Mucosa of gallbladder (tissue), 1 donor: Measurements from ENCODE around the gene BTBD9. TPM values are rescaled to one million over a fixed set of nuclear protein-coding genes. Genes with fewer than 3 reads are reported as not detected.

Source experiments
- DNase-seq: peaks from one replicate; pipeline ENCODE4 v3.0.0-alpha.2; 2020; ENCODE audit warnings: low spot score
- total RNA-seq: library from RNA; stranded (reverse); gene quantifications from one replicate; pipeline ENCODE4 v1.2.1, GENCODE V29; 2021
- donor health status: DM: no; HTN: no; CAD: no.

The BTBD9 gene
- total RNA-seq, 1 donor from 2014 or later, result 32.5 TPM

DNA sequence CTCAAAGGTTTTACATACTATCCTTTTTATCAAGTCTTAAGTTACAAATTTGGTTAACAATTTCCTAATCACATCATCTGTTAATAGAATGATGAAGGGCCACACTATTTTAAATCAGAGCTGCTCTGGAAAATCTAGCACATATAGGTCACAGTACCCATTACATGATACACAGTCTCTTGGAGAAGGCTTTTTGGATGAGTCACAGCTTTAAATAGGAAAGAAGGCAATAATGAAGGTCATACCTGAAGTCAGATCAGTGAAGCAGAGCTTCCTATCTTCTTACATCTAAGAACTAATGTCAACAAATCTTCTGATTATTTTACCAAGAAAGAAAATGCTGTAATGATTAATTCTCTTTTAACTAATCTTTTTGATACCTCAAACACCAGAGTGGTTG lies 248.5 kb downstream of the BTBD9 start:
- DNase-seq, result no peak

DNA sequence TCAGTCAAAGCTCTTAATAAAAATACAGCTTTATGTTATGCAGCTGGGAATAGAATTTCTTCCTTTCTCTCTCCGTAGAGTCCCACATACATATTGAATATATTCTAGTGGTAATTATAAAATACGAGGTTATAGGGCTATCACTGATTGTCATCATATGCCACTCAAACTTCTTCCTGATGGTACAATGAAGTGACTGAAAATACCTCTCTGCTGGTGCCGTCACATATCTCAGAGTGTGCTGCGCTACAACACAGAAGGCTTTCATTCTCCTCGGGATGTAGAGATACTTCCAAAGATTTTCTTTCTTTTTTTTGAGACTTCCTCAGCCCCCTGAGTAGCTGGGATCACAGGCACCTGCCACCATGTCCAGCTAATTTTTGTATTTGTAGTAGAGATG lies 249.9 kb downstream of the BTBD9 start:
- DNase-seq, result no peak

DNA sequence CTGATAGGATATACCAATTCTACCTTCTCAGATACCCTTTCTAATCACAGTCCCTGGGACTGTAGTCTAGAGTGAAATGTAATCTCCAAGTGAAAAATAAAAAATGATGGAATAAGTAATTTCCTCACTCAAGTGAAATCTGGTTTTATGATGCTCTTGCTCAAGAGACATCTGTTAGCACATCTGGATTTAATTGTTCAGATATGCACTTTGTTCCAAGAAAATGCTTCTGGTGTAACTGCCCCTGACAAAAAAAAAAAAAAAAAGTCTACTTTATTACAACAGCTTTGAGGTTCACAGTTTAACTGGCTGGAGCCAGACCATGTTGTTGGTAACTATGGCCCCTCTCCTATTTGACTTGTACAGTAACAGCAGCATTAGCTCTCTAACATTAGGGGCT lies 251.8 kb downstream of the BTBD9 start:
- no peak for DNase-seq

DNA sequence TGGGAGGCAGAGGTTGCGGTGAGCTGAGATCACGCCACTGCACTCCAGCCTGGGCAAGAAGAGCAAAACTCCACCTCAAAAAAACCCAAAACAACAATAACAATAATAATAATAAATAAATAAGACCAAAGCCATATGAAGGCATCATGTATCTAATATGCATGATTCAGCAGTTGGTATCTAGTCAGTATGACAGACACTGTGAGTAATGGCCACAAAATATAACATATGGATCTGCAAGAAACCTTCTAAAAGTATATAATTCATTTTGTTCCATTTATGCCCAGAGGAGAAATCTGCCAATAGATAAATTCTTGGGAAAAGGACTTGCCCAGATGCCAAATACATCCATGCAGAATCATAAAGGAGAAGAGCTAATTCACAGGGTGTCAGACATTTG lies 252.3 kb downstream of the BTBD9 start:
- DNase-seq, result no peak

DNA sequence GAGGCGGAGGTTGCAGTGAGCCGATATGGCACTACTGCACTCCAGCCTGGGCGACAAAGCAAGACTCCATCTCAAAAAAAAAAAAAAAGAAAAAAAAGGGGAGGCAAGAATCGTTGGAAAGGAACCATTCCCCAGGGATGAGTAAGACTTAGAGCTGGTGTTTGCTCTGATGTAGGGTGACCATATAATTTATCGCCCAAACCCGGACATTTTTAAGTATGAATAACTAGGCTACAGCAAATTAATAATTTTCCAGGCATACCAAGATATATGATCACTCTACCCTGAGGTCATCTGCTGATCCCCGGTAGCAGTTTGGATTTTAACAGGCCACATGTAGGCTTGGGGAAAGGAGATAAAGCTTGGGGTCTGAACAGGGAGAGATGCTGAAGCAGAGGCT lies 260.9 kb downstream of the BTBD9 start:
- no peak for DNase-seq

DNA sequence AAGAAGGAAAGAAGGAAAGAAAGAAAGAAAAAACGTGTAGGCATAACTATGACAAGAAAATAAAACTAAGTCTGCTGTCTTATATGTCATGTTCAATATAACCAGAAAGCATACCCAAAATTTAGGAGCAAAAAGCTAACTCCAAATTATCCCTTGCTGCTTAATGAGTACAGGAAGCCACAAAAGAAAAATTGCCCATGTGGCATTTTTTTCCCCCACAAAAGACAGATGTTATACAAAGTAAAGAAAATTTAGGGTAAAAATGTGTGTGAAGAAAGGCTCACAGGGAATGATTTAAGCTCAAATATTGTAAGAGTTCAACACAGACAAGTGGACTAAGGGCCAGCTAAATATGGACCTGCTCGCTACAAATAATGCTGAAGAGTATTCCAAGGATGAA lies 263.8 kb downstream of the BTBD9 start:
- no peak for DNase-seq

DNA sequence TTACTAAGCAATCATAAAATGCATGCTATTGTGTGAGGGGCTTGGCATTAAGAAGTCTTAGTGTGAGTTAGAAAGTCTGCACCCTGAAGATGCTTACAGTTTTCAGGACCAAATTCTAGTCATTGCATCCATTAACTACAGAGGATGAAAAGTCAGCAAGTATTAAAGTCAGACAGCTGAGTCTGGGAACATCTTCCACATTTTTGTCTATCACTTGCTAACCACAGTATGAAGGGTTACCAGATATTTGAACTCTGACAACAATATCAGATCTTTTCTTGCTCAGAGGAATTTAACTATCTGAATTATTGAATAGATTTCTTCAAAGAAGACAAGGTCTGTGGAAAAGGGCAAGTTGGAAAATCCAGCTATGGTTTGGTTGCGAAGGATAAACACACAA lies 264.4 kb downstream of the BTBD9 start:
- DNase-seq, result no peak

DNA sequence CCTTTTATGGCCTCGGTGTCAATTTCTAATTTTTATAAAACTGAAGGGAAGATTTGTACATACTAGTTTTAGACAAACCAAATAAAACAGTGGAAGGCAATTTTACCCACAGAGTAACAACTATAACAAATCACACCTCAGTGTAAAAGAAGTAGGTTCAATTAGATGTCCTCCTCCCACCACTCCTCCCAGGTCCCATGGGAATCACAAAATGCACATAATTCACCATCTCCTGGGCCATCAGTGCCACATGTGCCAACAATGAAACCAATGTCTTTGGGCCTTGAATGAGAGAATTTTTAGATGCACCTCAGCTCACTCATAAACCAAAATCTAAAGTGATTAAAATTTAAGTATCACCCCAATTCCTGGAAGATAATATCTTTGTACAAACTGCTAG lies 267.8 kb downstream of the BTBD9 start:
- DNase-seq, result no peak

DNA sequence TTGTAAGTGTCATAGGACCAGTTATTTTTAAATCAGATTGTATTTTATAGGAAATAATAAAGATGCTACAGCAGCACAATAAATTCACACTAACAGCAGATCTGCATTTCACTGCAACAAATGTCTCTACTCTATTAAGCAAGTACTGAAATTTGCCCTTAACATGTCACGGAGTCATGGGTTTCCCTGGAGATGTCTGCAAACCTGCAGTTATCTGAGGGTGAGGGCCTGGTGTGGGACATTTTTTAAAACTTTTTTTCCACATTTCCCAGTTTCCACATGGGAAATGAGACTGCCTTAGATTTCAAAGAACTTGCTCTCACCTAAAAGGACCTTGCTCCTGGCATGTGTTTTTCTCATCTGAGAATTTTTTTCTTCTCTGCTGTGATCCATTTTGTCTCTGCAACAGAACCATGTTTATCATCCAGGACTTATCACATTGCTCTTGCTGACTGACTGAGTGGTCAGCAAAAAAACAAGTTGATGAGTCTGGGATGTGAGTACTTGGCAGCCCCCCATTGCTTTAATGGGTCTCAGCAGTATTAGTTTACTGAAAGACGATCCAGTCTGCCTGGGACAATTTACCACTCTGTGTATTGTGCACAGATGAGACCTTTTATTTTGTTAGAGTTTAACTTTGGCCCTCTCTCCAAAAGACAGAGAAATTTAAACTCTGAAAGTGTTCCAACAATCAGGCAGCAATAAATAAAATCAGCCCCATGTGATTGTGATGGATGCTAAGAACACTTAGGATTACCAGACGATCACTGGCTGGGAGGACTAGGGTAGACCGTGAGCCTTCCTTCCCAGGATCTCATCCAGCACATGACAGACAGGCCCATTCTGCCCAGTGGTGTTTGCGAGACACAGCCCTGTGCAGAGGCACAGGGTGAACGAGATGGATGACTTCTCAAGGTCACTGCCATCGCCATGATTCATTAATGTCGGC lies 268.8 kb downstream of the BTBD9 start:
- DNase-seq, result no peak

DNA sequence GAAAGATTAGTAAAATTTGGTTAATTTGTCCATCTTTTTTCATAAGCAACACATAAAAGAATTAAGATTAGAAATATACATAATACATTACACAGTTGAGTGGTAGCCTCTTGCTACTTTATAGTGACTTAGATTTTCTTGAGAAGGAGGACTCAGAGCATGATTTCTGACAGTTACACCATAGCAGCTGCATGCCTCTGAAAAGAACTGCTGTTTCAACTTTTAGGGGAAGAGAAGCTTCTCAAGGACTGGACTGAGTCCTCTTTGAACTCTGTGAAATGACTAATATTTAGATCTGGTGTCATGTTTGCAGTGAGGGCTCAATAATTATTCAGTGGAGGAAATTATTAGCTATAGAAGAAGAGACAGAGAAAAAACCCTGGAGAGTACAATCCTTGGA lies 272.5 kb downstream of the BTBD9 start:
- no peak for DNase-seq

DNA sequence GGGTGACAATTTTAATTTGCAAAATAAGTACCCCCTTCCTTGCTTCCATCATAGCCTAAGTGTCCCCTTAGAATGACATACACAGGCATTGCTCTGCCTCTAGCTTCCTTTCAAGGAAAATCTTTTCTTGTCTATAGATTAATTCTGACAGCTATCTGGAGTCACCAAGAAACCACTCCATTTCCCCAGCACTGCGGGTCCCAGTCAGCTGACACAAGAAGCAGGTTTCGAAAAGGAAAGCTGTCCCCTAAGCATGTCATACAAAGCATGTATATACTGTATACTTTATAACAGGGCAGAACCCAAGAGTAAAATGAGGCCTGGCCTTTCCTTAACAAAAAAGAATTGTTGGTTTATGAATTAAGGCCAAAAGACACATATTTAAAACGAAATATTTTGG lies 273.5 kb downstream of the BTBD9 start:
- DNase-seq, result no peak

DNA sequence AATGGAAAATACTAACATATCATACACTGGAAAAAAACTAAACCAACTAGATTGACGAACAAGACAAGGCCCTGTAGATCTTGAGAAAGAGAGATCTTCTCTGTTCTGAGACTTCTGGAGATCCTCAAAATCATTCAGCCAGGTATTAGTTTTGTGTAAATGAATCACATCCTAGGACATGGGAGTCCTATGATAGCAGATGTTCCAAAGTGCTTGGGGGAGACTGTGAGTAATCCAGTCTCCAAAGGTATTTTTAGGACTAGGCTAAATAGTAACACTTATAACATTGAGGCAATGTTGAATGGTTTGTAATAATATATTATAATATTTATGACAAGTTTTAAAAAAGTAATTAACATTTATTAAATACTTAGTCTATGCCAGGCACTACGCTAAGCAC lies 275.0 kb downstream of the BTBD9 start:
- no peak for DNase-seq

DNA sequence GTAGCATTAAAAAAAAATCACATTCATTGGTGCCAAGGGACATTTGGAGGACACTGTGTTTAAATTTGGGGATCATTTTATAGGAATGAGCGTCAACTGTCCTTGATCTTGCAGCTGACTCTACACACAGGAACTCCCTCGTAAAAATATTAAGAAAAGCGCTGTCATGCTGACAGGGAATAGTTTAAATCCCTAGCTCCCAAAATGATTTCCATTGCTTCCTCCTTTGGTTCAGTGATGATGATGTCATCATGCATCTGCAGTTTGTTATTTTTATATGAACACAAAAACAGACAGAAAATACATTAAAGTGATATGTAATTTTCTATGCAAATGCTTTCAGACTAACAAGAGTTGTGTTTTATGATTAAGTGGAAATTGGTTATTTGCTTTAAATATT lies 275.6 kb downstream of the BTBD9 start:
- no peak for DNase-seq

DNA sequence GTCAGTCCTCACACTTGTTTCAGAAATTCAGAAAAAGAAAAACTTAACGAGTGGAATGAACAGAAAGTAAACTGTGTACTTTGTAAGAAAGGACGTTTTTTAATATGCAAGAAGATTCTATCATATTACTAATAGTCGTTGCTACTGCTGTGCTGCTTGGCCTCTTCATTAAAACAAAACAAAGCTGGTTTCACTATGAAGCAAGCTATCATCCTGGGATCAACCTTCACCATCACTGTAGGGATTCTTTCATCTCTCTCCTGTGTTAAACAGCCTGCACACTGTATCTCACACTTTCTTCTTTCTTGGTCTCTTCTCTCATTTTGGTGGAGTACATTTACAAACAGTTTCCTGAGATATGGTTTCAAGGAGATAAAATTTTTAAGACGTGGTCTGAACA lies 284.2 kb downstream of the BTBD9 start:
- DNase-seq, result no peak

DNA sequence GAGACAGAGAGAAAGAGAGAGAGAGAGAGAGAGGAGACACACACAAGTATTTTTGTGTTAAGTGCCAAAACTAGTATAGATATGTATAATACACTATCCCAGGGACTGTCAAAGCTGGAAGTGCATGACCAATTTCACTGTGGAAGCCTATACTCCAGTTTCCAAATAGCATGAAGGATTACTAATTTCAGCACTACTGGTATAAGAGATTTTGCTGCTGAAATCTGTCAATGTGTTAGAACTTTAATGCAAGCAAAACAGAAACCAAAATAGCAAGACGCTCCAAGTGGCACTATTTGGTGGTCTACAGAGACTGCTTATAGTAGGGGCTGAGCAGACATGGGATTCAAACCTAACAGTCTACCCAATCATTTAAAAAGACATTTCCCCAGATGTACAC lies 284.8 kb downstream of the BTBD9 start:
- no peak for DNase-seq

DNA sequence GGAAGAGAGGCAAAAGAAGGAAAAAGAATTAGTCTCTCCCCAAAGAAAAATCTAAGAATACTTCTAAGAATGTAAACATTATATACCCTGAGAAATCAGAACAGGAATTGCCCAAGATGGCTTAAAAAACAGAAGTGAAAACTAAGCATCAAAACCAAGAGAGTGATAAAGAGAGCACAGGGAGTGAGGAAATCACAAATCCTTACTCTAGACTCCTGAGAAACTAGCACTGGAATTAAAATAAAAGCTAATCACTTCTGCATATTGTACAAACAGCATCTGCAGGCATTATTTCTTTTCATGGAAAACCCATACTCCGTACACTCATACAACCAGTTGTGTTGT lies 285.7 kb downstream of the BTBD9 start:
- DNase-seq, result no peak

DNA sequence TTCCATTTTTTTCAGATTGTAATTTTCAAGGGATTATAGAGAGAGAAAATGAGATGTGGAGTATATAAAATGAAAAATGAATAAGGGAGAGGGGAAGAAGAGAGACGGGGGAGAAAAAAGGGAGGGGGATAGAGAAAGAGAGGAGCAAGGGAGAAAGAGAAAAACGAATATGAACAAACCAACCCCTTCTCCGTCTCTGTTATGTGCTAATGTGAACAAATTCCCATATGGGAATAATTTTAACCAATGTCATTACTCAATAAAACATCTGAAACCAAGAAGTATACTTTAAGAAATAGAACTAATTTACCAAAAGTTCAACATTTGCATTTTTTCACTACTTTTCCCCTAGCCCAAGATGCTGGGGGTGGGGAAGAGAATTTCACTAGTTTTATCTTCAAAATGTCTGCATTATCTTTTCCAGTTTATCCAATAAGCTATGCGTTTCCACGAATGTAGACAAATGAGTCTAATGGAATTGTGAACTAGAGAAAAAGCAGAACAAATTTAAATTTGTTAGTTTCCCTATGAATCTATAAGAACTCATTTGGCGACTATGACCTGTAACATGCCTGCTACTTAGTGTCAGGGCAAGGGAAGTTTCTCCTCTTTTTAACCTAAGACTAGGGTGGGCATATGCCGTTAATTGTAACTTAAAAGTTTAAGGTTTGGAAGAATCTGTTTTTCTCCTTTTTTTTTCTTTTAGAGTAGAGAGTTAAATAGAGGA lies 286.3 kb downstream of the BTBD9 start:
- DNase-seq, result no peak

DNA sequence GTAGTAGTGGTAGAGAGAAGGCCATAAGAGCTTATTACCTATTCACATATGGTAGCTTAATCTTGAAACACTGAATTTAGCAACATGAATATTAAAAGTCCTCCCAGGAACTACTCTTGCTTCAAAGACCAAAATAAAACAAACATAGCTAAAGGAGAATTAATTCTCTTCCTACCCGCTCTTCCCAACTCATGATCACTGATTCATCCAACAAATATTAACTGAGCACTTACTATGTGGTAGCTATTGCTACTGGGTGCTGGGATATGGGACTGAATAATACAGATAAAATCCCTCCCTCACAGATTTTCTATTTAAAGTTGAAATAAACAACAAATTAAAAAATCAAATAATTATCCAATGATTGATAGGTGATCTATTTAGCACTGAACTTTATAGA lies 287.1 kb downstream of the BTBD9 start:
- no peak for DNase-seq

DNA sequence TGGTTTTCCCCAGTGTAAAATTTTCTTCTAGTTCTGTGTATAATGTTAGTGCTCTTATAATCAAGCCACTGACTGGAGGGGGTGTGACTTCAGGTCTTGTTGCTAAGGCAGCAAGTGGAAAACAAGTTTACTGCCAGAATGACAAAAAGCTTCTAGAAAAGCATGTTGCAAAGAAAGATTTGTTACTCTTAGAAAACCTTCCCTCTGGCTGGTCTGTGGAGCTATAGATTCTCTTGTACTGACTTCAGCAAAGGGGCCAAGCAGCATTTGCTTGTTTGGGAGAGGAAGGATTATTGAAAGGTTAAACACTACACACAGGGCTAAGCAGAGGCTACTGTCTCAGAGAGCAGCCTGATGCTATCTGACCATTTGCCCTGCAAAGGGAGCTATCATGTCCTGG lies 288.8 kb downstream of the BTBD9 start:
- no peak for DNase-seq

DNA sequence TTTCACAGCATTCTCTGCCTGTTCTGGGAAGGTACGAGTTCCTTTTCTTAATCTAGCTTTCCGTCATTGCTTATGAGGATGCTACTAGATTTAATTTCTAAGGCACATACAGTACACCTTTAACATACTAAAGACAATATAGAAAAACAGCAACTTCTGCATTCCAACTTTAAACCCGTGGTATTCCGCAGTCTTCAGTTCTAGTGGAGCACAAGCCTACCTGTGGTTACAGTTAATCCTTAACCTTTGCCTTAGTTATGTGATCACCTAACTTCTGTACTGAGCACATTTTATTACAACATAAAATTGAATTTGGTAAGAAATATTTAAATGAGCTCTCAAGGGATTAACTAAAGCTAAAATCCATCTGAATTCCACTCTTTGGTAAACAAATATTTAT lies 289.5 kb downstream of the BTBD9 start:
- no peak for DNase-seq

DNA sequence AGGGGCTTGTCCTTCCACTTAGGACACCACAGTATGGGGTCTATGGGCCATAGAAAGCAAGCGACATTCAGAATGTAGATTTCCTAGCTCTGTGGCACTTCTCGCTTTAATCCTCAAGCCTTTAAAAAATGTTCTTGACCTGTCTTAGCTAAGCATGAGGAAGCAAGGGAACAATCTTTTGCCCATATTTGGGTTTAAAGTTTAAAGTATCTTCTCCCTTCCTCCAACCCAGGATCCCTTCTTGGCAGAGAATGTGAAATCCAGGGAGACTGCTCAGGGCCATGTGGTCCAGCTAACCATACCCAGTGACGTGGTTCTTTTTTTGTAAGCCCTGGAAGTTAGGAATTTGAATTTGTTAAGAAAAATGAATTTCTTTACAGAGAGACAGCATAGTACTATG lies 289.9 kb downstream of the BTBD9 start:
- peak; percentile 27 for DNase-seq

DNA sequence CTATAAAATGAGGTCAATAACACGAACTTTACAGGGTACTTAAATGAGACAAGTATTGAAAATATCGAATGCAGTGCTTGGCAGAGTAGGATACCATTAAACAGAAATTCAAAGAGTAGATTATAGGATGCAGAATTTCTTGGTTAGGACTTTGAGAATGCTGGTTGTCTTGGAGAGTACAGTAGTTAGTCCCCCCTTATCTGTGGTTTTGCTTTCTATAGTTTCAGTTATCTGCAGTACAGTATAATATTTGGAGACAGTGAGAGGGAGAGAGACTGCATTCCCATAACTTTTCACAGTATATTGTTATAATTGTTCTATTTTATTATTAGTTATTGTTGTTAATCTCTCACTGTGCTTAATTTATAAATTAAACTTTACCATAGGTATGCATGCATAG lies 290.5 kb downstream of the BTBD9 start:
- no peak for DNase-seq

DNA sequence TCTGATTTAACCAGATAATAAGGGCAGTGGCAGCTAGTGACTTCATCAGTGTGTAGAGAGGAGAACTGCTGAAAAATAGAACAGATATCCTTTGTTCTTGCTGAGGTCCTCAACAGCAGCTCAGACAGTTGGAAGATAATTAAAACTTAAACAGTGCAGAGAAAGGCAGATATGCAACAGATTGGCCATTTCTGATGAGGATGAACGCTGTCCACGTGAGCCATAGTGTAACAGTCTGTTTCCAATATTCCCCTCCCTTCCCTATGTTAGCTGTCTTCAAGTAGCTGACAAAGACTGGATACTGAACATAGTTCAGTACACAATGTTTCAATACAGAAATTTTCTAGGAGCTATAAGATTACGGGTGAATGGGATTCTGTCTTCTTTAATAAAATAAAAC lies 291.4 kb downstream of the BTBD9 start:
- DNase-seq, result no peak
